Measurements from ENCODE around the gene TMEM184A.
"Not testable (repeated sequence)": the region's sequence is repeated elsewhere in the genome, so short reads cannot be mapped to it uniquely, and the experiment has no call there.

TMEM184A gene

DNA sequence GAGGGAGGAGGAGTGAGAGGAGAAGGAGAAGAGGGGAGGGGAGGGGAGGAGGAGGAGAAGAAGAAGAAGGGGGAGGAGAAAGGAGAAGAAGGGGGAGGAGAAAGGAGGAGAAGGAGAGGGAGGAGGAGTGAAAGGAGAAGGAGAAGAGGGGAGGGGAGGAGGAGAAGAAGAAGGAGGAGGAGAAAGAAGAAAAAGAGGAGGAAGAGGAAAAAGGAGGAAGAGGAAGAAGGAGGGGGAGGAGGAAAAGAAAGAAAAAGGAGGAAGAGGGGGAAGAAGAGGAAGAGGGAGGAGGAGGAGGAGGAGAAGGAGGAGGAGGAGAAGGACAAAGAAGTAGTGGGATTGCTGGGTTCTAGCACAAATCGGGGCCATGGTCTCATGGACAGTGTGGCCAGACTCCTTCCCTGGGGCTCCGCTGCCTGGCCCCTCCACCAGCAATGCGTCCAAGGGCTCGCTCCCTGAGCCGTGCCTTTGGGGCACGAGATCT lies 29.7 kb downstream of the TMEM184A start:
- in situ Hi-C loops (cut with MboI; ENCODE audit: low pct_unique_long_range_greater_than_20kb, low sequenced_read_pairs, unreplicated experiment), result no loop called here
- DNase-seq (ENCODE audit: low spot score), result no peak
- TF ChIP-seq CTCF (IDR thresholded peaks at IDR 0.05; ENCODE audit: extremely low read depth, insufficient read depth, missing control alignments), result no peak

- no peak for TF ChIP-seq CTCF (IDR thresholded peaks at IDR 0.05; ENCODE audit: extremely low read depth, insufficient read depth, missing control alignments)
- DNase-seq (ENCODE audit: low spot score), result no peak
- in situ Hi-C loops (cut with MboI; ENCODE audit: low pct_unique_long_range_greater_than_20kb, low sequenced_read_pairs, unreplicated experiment), result no loop called here
Measured at GRCh38 chr7:1525409-1525808, 30.6 kb downstream of the TMEM184A start.

- DNase-seq (ENCODE audit: low spot score), result no peak
- in situ Hi-C loops (cut with MboI; ENCODE audit: low pct_unique_long_range_greater_than_20kb, low sequenced_read_pairs, unreplicated experiment), result no loop called here
Measured at GRCh38 chr7:1523844-1524243, 32.2 kb downstream of the TMEM184A start.

DNA sequence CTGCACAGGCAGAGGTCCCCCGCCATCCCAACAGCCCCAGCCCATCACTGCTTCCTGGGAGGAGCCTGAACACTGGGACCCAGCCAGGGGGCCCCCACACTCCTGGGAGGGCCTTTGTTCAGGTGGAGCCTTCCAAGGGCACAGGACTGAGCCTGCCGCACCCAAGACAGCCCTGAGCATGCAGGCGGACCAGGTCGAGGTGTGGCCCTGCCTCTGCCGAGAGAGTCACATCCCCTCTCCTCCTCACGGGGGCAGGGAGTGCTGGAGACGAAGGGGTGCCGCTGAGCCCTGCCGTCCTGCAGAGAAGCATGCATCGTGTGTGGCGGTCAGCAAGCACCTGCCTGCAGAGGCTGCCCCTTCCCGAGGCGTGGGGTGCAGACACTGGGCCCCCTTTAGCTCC lies 32.8 kb downstream of the TMEM184A start:
- no peak for DNase-seq (ENCODE audit: low spot score)
- no peak for TF ChIP-seq CTCF (IDR thresholded peaks at IDR 0.05; ENCODE audit: extremely low read depth, insufficient read depth, missing control alignments)
- in situ Hi-C loops (cut with MboI; ENCODE audit: low pct_unique_long_range_greater_than_20kb, low sequenced_read_pairs, unreplicated experiment), result no loop called here

More at GRCh38 chr7:1523844-1524243, 32.2 kb downstream of the TMEM184A start:
- TF ChIP-seq CTCF (IDR thresholded peaks at IDR 0.05; ENCODE audit: extremely low read depth, insufficient read depth, missing control alignments), result no peak

GRCh38 chr7:1521456-1521855 lies 34.5 kb downstream of the TMEM184A start:
- no peak for DNase-seq (ENCODE audit: low spot score)
- TF ChIP-seq CTCF (IDR thresholded peaks at IDR 0.05; ENCODE audit: extremely low read depth, insufficient read depth, missing control alignments), result no peak
- in situ Hi-C loops (cut with MboI; ENCODE audit: low pct_unique_long_range_greater_than_20kb, low sequenced_read_pairs, unreplicated experiment), result no loop called here

- TF ChIP-seq CTCF (IDR thresholded peaks at IDR 0.05; ENCODE audit: extremely low read depth, insufficient read depth, missing control alignments), result no peak
- in situ Hi-C loops (cut with MboI; ENCODE audit: low pct_unique_long_range_greater_than_20kb, low sequenced_read_pairs, unreplicated experiment), result no loop called here
- no peak for DNase-seq (ENCODE audit: low spot score)
Measured at GRCh38 chr7:1520539-1521234, 35.3 kb downstream of the TMEM184A start.

DNA sequence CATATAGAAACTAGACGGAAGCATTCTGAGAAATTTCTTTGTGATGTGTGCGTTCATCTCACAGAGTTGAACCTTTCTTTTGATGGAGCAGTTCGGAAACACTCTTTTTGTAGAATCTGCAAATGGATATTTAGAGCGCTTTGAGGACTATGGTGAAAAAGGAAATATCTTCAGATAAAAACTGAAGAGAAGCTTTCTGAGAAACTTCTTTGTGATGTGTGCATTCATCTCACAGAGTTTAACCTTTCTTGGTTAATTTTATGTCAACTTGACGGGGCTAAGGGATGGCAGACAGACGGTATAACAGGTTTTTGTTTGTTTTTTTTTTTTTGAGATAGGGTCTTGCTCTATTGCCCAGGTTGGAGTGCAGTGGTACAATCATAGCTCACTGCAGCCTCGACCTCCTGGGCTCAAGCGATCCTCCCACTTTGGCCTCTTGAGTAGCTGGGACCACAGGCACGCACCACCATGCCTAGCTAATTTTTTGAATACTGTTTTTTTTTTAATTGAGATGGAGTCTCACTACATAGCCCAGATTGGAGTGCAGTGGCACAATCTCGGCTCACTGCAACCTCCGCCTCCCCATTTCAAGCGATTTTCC lies 36.6 kb downstream of the TMEM184A start:
- in situ Hi-C loops (cut with MboI; ENCODE audit: low pct_unique_long_range_greater_than_20kb, low sequenced_read_pairs, unreplicated experiment), result not testable (repeated sequence)

More for the DNA sequence above, 36.6 kb downstream of the TMEM184A start:
- DNase-seq (ENCODE audit: low spot score), result not testable (repeated sequence)

All from GM13977 (cell line).